Nephron (organoid): ENCODE data around the gene APOA5.

Experiments
- H3K27ac Mint-ChIP-seq, 3 experiments: 2 replicates each; pipeline ENCODE4 v1.8.0; 2020; ENCODE audit warnings: mixed read lengths in 3 of 3, mild to moderate bottlenecking in 2 of 3, moderate library complexity in 1 of 3
- H3K27me3 Mint-ChIP-seq: 2 replicates; pipeline ENCODE4 v1.8.0; 2021; ENCODE audit warnings: low read depth, mild to moderate bottlenecking, moderate library complexity, mixed read lengths
- H3K36me3 Mint-ChIP-seq: 2 replicates; pipeline ENCODE4 v1.8.0; 2020; ENCODE audit warnings: low read depth, mixed read lengths
- H3K4me1 Mint-ChIP-seq: 2 replicates; pipeline ENCODE4 v1.8.0; 2020; ENCODE audit warnings: mixed read lengths
- H3K4me3 Mint-ChIP-seq, 3 experiments: 2 replicates each; pipeline ENCODE4 v1.8.0; 2020; ENCODE audit warnings: mild to moderate bottlenecking in 3 of 3, mixed read lengths in 3 of 3, moderate library complexity in 2 of 3
- H3K9me3 Mint-ChIP-seq: 2 replicates; pipeline ENCODE4 v1.8.0; 2020; ENCODE audit warnings: mixed read lengths
- TF ChIP-seq, protein P1 (sequence below), 3 experiments: fragments of 200-600 bp; sonication (generic); IDR thresholded peaks; one replicate each; pipeline ENCODE4 v1.5.0; 2021; ENCODE audit warnings: antibody characterized with exemption in 3 of 3; ENCODE audit not compliant: unreplicated experiment in 3 of 3

The APOA5 gene

DNA sequence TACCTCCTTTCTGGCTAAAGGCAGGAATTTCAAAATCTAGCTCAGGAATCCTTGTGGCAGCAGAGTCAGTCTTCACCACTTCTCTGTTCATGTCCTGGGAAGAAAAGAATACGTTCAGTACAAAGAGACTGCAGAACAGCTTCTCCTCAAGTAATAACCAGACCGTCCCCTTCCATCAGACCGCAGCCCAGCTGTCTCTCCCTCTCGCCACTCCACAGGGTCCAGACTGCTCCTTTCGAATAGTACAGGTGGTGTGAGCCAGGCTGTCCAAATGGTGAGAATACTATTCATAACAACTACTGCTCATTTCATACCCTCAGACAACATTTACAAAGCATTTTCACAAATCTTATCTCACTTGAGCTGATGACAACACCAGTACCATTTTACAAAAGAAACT is 4.7 kb downstream of the APOA5 start:
- Mint-ChIP-seq H3K4me1 (peaks cover 18% of the 10 kb centered on the region), H3K27me3 (peaks cover 8% of the 10 kb centered on the region), H3K9me3 (no peaks in the 10 kb centered on the region), H3K4me3 (peak overlapping the region; percentile 97 to 99 (median 98)), H3K36me3 (peaks cover 42% of the 10 kb centered on the region), H3K27ac (peak overlapping the region; percentile 11 to 57 (median 24))
- TF ChIP-seq, protein P1, sequence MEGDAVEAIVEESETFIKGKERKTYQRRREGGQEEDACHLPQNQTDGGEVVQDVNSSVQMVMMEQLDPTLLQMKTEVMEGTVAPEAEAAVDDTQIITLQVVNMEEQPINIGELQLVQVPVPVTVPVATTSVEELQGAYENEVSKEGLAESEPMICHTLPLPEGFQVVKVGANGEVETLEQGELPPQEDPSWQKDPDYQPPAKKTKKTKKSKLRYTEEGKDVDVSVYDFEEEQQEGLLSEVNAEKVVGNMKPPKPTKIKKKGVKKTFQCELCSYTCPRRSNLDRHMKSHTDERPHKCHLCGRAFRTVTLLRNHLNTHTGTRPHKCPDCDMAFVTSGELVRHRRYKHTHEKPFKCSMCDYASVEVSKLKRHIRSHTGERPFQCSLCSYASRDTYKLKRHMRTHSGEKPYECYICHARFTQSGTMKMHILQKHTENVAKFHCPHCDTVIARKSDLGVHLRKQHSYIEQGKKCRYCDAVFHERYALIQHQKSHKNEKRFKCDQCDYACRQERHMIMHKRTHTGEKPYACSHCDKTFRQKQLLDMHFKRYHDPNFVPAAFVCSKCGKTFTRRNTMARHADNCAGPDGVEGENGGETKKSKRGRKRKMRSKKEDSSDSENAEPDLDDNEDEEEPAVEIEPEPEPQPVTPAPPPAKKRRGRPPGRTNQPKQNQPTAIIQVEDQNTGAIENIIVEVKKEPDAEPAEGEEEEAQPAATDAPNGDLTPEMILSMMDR (IDR thresholded peaks at IDR 0.05; ENCODE audit: unreplicated experiment in 3 of 3), result no peak

DNA sequence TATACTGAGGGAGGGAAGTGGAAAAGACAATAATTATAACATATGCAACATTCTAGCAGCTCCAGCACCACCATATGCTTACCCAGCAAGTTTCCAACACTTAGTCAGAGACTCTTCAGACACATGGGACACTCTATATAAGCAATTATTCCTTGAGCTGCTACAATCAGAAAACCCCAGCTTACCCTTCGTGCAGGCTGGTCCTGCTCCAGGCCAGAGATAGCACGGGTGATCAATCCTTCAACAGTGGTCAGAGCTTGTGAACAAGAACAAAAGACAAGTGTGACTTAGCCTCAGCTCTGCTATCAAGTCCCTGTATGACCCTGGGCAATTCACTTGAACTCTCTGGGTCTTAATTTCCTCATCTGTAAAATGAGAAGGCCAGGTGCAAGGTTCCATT is 5.4 kb downstream of the APOA5 start:
- H3K27ac Mint-ChIP-seq, result no peak overlapping the region
- peaks cover 46% of the 10 kb centered on the region for H3K36me3 Mint-ChIP-seq
- peak overlapping the region; percentile 97 to 99 (median 98) for H3K4me3 Mint-ChIP-seq
- peaks cover 18% of the 10 kb centered on the region for H3K4me1 Mint-ChIP-seq
- TF ChIP-seq, protein P1 (IDR thresholded peaks at IDR 0.05; ENCODE audit: unreplicated experiment in 3 of 3), result no peak
- peaks cover 8% of the 10 kb centered on the region for H3K27me3 Mint-ChIP-seq
- no peaks in the 10 kb centered on the region for H3K9me3 Mint-ChIP-seq

DNA sequence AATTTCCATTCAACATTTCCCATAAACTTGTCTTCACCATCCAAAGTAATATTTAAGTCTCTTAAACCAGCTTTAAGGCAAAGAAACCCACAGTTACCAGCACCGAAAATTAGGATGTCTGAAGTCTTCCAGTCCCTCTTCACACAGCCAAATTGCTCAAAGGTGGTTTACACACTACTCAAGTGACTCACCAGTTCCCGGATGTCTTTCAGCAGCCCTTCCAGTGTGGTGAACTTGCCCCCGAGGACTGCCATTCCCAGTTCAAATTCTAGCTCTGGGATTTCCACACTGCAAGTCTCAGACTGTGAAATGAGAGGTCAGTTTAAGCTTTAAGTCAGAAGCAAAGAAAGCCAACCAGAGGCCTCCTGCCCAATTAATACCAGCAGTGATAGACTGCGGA is 9.0 kb downstream of the APOA5 start:
- Mint-ChIP-seq H3K27ac (no peak overlapping the region), H3K27me3 (no peaks in the 10 kb centered on the region), H3K36me3 (peaks cover 75% of the 10 kb centered on the region), H3K4me1 (peaks cover 8% of the 10 kb centered on the region), H3K4me3 (no peak overlapping the region), H3K9me3 (no peaks in the 10 kb centered on the region)
- TF ChIP-seq, protein P1 (IDR thresholded peaks at IDR 0.05; ENCODE audit: unreplicated experiment in 3 of 3), result no peak

GRCh38 chr11:116778556-116778955 is 13.1 kb downstream of the APOA5 start:
- peaks cover 3% of the 10 kb centered on the region for H3K4me1 Mint-ChIP-seq
- H3K27me3 Mint-ChIP-seq, result no peaks in the 10 kb centered on the region
- TF ChIP-seq, protein P1 (IDR thresholded peaks at IDR 0.05; ENCODE audit: unreplicated experiment in 3 of 3), result no peak
- no peaks in the 10 kb centered on the region for H3K9me3 Mint-ChIP-seq
- no peak overlapping the region for H3K4me3 Mint-ChIP-seq
- H3K27ac Mint-ChIP-seq, result no peak overlapping the region
- H3K36me3 Mint-ChIP-seq, result peaks cover 60% of the 10 kb centered on the region

DNA sequence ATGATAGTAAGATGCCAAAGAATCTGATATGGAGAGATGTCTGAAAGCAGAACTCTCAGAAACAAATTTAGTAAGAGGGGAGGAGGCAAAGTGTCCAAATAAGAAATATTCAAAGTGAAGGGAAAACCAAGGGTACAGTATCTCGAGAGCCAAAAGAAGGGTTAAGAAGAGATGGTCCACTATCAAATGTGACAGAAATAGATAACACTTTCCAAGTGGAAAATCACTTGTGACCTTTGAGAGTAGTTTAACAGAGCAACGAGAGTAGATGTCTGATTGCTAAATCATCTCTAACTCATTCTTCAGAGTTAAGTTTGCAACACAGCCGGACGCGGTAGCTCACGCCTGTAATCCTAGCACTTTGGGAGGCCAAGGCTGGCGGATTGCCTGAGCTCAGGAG is 14.6 kb downstream of the APOA5 start:
- Mint-ChIP-seq H3K4me3 (no peak overlapping the region), H3K36me3 (peaks cover 45% of the 10 kb centered on the region), H3K27ac (no peak overlapping the region), H3K4me1 (peaks cover 11% of the 10 kb centered on the region), H3K27me3 (no peaks in the 10 kb centered on the region), H3K9me3 (no peaks in the 10 kb centered on the region)
- TF ChIP-seq, protein P1 (IDR thresholded peaks at IDR 0.05; ENCODE audit: unreplicated experiment in 3 of 3), result no peak

DNA sequence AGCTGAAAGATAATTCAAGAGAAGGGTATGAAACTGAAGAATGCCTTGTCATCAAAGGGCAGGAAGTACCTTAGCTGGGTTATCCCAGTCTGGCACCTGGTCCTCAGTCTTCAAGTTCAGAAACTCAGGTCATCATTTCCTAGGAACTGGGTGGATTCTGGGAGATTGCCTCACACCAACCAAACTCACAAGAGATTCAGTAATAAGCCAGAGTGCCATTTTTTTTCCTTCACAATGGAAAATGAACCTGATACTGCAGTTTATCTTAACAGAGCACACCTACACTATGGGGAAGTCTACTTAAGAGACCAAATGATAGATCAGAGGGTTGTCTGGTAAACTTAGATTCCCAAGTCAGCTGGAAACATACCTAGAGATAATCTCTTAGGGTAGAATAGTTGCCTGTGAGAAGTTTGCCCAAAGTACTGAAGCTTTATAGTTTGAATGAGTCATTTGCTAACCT is 15.1 kb downstream of the APOA5 start:
- TF ChIP-seq, protein P1 (IDR thresholded peaks at IDR 0.05; ENCODE audit: unreplicated experiment in 3 of 3), result no peak
- Mint-ChIP-seq H3K27me3 (no peaks in the 10 kb centered on the region), H3K9me3 (no peaks in the 10 kb centered on the region), H3K4me1 (peaks cover 16% of the 10 kb centered on the region), H3K4me3 (no peak overlapping the region), H3K36me3 (peaks cover 42% of the 10 kb centered on the region), H3K27ac (no peak overlapping the region)
